ES-I3 (cell line): ENCODE results near the gene CD274.
"Not testable (repeated sequence)": the region's sequence is repeated elsewhere in the genome, so short reads cannot be mapped to it uniquely, and the experiment has no call there.

Experiments used
- H3K36me3 ChIP-seq: 2 replicates; pipeline ENCODE4 v1.6.1; 2013; ENCODE audit warnings: mild to moderate bottlenecking, low read length, control low read depth, moderate library complexity; ENCODE audit not compliant: insufficient read depth
- H3K4me1 ChIP-seq: 2 replicates; pipeline ENCODE4 v1.6.1; 2013; ENCODE audit warnings: mild to moderate bottlenecking, control low read depth, low read length; ENCODE audit not compliant: insufficient read depth
- H3K9ac ChIP-seq: 2 replicates; pipeline ENCODE4 v1.6.1; 2013; ENCODE audit warnings: low read depth, mild to moderate bottlenecking, low read length, moderate library complexity
- H3K9me3 ChIP-seq: 2 replicates; pipeline ENCODE4 v1.6.1; 2013; ENCODE audit warnings: mild to moderate bottlenecking, low read length, moderate library complexity; ENCODE audit not compliant: control insufficient read depth, insufficient read depth

Gene CD274

GRCh38 chr9:5432890-5433289 lies 17.5 kb upstream of the CD274 start:
- H3K9me3 ChIP-seq, H3K36me3 ChIP-seq, H3K4me1 ChIP-seq, H3K9ac ChIP-seq: not testable (repeated sequence)

- not testable (repeated sequence) for H3K4me1 ChIP-seq, H3K9me3 ChIP-seq, H3K9ac ChIP-seq, H3K36me3 ChIP-seq
Observed at GRCh38 chr9:5433328-5433727, 17.0 kb upstream of the CD274 start.

GRCh38 chr9:5433841-5434810 lies 16.2 kb upstream of the CD274 start:
- H3K9ac ChIP-seq, H3K36me3 ChIP-seq, H3K4me1 ChIP-seq, H3K9me3 ChIP-seq: not testable (repeated sequence)

GRCh38 chr9:5435912-5436311 lies 14.4 kb upstream of the CD274 start:
- H3K9me3 ChIP-seq: peaks cover 3% of the 10 kb centered on the region
- no peak overlapping the region for H3K9ac ChIP-seq
- peaks cover 4% of the 10 kb centered on the region; the same call in 1 of the 2 replicates for H3K4me1 ChIP-seq
- peaks cover 9% of the 10 kb centered on the region for H3K36me3 ChIP-seq

DNA sequence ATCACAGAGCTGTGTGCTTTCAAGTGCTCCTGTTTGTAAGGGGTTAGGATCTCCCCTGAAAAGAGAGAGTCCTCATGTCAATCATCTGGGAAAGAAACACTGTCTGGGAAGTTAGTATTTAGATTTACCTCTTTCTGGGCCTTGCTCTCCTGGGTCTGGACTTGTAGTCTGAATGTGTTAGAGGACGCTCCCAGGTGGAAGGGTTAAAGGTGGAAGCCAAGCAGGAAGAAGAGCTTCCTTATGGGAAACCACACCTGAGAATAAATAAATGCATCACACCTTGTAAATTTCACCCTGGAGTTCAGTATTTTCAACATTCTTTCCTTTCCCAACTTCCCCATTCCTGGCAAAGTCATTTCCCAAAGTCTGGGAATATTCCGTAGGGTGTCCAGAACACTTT lies 13.9 kb upstream of the CD274 start:
- peaks cover 9% of the 10 kb centered on the region for H3K36me3 ChIP-seq
- H3K9me3 ChIP-seq: peaks cover 3% of the 10 kb centered on the region
- peaks cover 4% of the 10 kb centered on the region; the same call in 1 of the 2 replicates for H3K4me1 ChIP-seq
- H3K9ac ChIP-seq: no peak overlapping the region

DNA sequence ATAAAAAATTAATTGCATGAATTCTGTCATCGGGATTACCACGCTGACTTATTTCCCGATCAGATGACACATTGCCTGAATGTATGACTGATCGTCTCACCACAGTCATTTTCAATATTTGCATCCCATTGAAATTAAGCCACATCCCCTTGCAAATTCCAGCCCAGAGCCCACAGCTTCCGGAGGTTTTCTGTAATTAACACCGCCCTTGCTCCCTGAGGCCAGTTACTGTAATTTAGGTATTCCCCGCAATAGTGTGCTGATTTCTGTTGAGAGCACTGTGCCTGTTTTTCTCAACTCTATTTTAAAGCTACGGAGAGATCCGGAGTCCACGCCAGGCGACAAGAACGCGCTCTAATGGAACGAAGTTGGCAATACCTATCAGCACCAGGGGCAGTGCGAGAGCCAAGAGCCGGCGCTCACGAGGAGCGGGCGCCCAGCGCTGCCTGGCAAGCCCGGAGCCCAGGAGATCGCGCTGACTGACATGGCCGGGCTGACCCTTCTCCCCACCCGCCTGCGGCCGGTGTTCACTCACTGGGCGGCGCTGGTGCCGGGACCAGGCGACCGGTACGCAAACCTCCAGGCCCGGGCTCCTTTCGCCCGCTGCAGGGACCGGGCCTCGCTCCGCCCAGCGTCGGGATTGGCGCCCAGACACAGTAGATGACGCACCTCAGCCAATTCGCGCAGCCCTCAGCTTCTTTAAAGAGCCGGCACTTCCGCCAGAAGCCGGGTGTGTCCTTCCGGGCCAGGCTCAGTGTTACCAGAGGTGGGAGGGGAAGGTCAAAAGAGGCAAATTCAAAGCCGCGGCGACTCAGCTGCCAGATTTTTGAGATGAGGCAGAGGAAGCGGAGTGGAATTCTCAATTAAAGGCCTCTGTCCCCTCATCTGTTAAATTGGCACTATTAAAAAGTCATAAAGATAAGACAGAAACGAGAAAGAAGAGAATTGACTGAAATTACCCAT lies 12.8 kb upstream of the CD274 start, which contains the start of gene PLGRKT:
TSS of gene PLGRKT (minus strand) at position 672 of the 963 bp plus-strand sequence. CDS start 5,948 bp downstream, outside the sequence.
- peaks cover 7% of the 10 kb centered on the region for H3K36me3 ChIP-seq
- peaks cover 4% of the 10 kb centered on the region; the same call in 1 of the 2 replicates for H3K4me1 ChIP-seq
- H3K9me3 ChIP-seq: peaks cover 3% of the 10 kb centered on the region
- H3K9ac ChIP-seq: peak within 1 kb of the TSS; percentile 93

GRCh38 chr9:5438301-5439162 lies 11.8 kb upstream of the CD274 start:
- peaks cover 3% of the 10 kb centered on the region for H3K9me3 ChIP-seq
- peaks cover 4% of the 10 kb centered on the region; the same call in 1 of the 2 replicates for H3K4me1 ChIP-seq
- peaks cover 7% of the 10 kb centered on the region for H3K36me3 ChIP-seq
- peak overlapping the region; percentile 93 for H3K9ac ChIP-seq

GRCh38 chr9:5440426-5440825 lies 9.9 kb upstream of the CD274 start:
- Histone ChIP-seq H3K36me3 (peaks cover 7% of the 10 kb centered on the region), H3K9ac (no peak overlapping the region), H3K9me3 (peaks cover 3% of the 10 kb centered on the region; the same call in 1 of the 2 replicates), H3K4me1 (peaks cover 4% of the 10 kb centered on the region; the same call in 1 of the 2 replicates)

GRCh38 chr9:5441043-5441442 lies 9.3 kb upstream of the CD274 start:
- Histone ChIP-seq H3K9me3 (no peaks in the 10 kb centered on the region), H3K36me3 (peaks cover 1% of the 10 kb centered on the region; the same call in 1 of the 2 replicates), H3K9ac (no peak overlapping the region), H3K4me1 (peaks cover 4% of the 10 kb centered on the region; the same call in 1 of the 2 replicates)

GRCh38 chr9:5442400-5443011 lies 7.8 kb upstream of the CD274 start:
- H3K9me3 ChIP-seq: no peaks in the 10 kb centered on the region
- no peak overlapping the region for H3K9ac ChIP-seq
- no peaks in the 10 kb centered on the region for H3K36me3 ChIP-seq
- peaks cover 4% of the 10 kb centered on the region; the same call in 1 of the 2 replicates for H3K4me1 ChIP-seq

- no peaks in the 10 kb centered on the region for H3K36me3 ChIP-seq
- H3K9ac ChIP-seq: no peak overlapping the region
- no peaks in the 10 kb centered on the region for H3K9me3 ChIP-seq
- peaks cover 2% of the 10 kb centered on the region; the same call in 1 of the 2 replicates for H3K4me1 ChIP-seq
Observed at GRCh38 chr9:5443850-5444249, 6.5 kb upstream of the CD274 start.

DNA sequence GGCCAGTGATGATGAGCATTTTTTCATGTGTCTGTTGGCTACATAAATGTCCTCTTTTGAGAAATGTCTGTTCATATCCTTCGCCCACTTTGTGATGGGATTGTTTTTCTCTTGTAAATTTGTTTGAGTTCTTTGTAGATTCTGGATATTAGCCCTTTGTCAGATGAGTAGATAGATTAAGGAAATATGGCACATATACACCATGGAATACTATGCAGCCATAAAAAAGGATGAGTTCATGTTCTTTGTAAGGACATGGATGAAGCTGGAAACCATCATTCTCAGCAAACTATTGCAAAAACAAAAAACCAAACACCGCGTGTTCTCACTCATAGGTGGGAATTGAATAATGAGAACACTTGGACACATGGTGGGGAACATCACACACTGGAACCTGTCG lies 5.2 kb upstream of the CD274 start:
- H3K9ac ChIP-seq, H3K36me3 ChIP-seq, H3K9me3 ChIP-seq, H3K4me1 ChIP-seq: not testable (repeated sequence)

GRCh38 chr9:5445886-5446285 lies 4.5 kb upstream of the CD274 start:
- no peaks in the 10 kb centered on the region for H3K36me3 ChIP-seq
- no peaks in the 10 kb centered on the region for H3K9me3 ChIP-seq
- no peak overlapping the region for H3K9ac ChIP-seq
- H3K4me1 ChIP-seq: peaks cover 3% of the 10 kb centered on the region; the same call in 1 of the 2 replicates
